Keratinocyte (primary cell): ENCODE results near the gene GLRX2. TPM values are rescaled to one million over a fixed set of nuclear protein-coding genes. Genes with fewer than 3 reads are reported as not detected.

ENCODE experiments used
- DNase-seq: peaks from one replicate; pipeline ENCODE4 v3.0.0-alpha.2; 2011; ENCODE audit warnings: low read depth, missing footprints, low spot score
- FAIRE-seq: peaks from 2 replicates; lab custom pipeline; 2011; peaks lifted over from hg19 to GRCh38; lab: Jason Lieb, UNC
- H2AFZ ChIP-seq: 2 replicates; pipeline ENCODE4 v1.6.0; 2012; ENCODE audit warnings: low read length, control low read depth, inconsistent platforms; ENCODE audit not compliant: control insufficient read depth
- H3K27ac ChIP-seq: 2 replicates; pipeline ENCODE4 v1.5.1; 2011; ENCODE audit warnings: low read length; ENCODE audit not compliant: control insufficient read depth, insufficient read depth
- H3K27me3 ChIP-seq: 3 replicates; pipeline ENCODE4 v1.6.0; 2011; ENCODE audit warnings: low read length; ENCODE audit not compliant: control insufficient read depth, insufficient read depth; ENCODE audit errors: extremely low read depth
- H3K36me3 ChIP-seq, 2 experiments: 2 replicates in 1 of 2; 3 replicates in 1 of 2; pipeline ENCODE4 v1.5.1; 2011; ENCODE audit warnings: low read length in 2 of 2, mild to moderate bottlenecking in 1 of 2; ENCODE audit not compliant: control insufficient read depth in 2 of 2, insufficient read depth in 2 of 2; ENCODE audit errors: extremely low read depth in 1 of 2
- H3K4me1 ChIP-seq: 3 replicates; pipeline ENCODE4 v1.5.1; 2011; ENCODE audit warnings: low read length; ENCODE audit not compliant: control insufficient read depth, insufficient read depth; ENCODE audit errors: extremely low read depth
- H3K4me2 ChIP-seq: 3 replicates; pipeline ENCODE4 v1.6.0; 2011; ENCODE audit warnings: low read depth, low read length; ENCODE audit not compliant: control insufficient read depth, insufficient read depth; ENCODE audit errors: extremely low read depth
- H3K4me3 ChIP-seq, 3 experiments: fragments of 200-600 bp in 1 of 3; sonication (generic) in 1 of 3; 2 replicates in 2 of 3; 3 replicates in 1 of 3; pipeline ENCODE4 v1.5.1; 2011 to 2016; ENCODE audit warnings: low read length in 3 of 3, mild to moderate bottlenecking in 3 of 3, control low read depth in 2 of 3, inconsistent platforms in 1 of 3, low read depth in 1 of 3, mixed read lengths in 1 of 3, mixed run types in 1 of 3, moderate library complexity in 1 of 3; ENCODE audit not compliant: control insufficient read depth in 2 of 3, insufficient read depth in 2 of 3; ENCODE audit errors: extremely low read depth in 1 of 3
- H3K79me2 ChIP-seq: 2 replicates; pipeline ENCODE4 v1.6.0; 2012; ENCODE audit warnings: low read length; ENCODE audit not compliant: control insufficient read depth, insufficient read depth
- H3K9ac ChIP-seq: 3 replicates; pipeline ENCODE4 v1.6.0; 2011; ENCODE audit warnings: low read length; ENCODE audit not compliant: control insufficient read depth, insufficient read depth; ENCODE audit errors: extremely low read depth
- H3K9me1 ChIP-seq: 3 replicates; pipeline ENCODE4 v1.6.0; 2011; ENCODE audit warnings: low read length; ENCODE audit not compliant: control insufficient read depth, insufficient read depth; ENCODE audit errors: extremely low read depth
- H3K9me3 ChIP-seq: 2 replicates; pipeline ENCODE4 v1.5.1; 2012; ENCODE audit warnings: low read depth, low read length; ENCODE audit not compliant: control insufficient read depth
- H4K20me1 ChIP-seq: 3 replicates; pipeline ENCODE4 v1.6.0; 2011; ENCODE audit warnings: low read length; ENCODE audit not compliant: control insufficient read depth, insufficient read depth; ENCODE audit errors: extremely low read depth
- CTCF ChIP-seq, 3 experiments: IDR thresholded peaks in 1 of 3; conservative IDR thresholded peaks in 1 of 3; optimal IDR thresholded peaks in 1 of 3; 2 replicates in 2 of 3; 3 replicates in 1 of 3; pipeline versions ENCODE3 to v1.5.1; 2011; ENCODE audit warnings: low read length in 3 of 3, mild to moderate bottlenecking in 3 of 3, moderate library complexity in 2 of 3, control low read depth in 1 of 3, inconsistent platforms in 1 of 3; ENCODE audit not compliant: insufficient read depth in 2 of 3; ENCODE audit errors: extremely low read depth in 1 of 3
- EZH2 ChIP-seq: IDR thresholded peaks from one replicate; pipeline ENCODE4 v1.6.1; 2012; ENCODE audit warnings: inconsistent platforms, mild to moderate bottlenecking, low read length, moderate library complexity
- dilution Hi-C: fragments of 300-500 bp; cut with MboI; formaldehyde crosslinking; loops from one replicate; pipeline ENCODE4 v1.7.0; 2020; ENCODE audit warnings: low sequenced_read_pairs; ENCODE audit not compliant: extremely low pct_ligation_motif_present
- polyA plus RNA-seq, 5 experiments: library from polyadenylated mRNA; depleted of rRNA in 3 of 5; stranded (reverse) in 3 of 5; stranded (forward) in 1 of 5; unstranded in 1 of 5; fragments of >200 nt; gene quantifications; 1 replicate in 1 of 5; 2 replicates in 3 of 5; 3 replicates in 1 of 5; pipeline versions ENCODE4 v1.2.1 to v1.2.3, GENCODE V29; 2011 to 2012; ENCODE audit warnings: missing spikeins in 2 of 5, low read depth in 1 of 5, low replicate concordance in 1 of 5

Gene GLRX2
- polyA plus RNA-seq, 1 donor (not counting 4 experiments of a cell fraction or from before 2014, with no cell fraction given), result 29.2 TPM

- H3K4me3 ChIP-seq, result no peak overlapping the region
- no peak overlapping the region for H3K27ac ChIP-seq
- no peak overlapping the region for H2AFZ ChIP-seq
- H3K4me2 ChIP-seq, result no peak overlapping the region
- dilution Hi-C loops, result no loop called here
- no peak overlapping the region for H3K9ac ChIP-seq
- H3K79me2 ChIP-seq, result no peaks in the 10 kb centered on the region
- no peaks in the 10 kb centered on the region for H3K27me3 ChIP-seq
- H3K4me1 ChIP-seq, result peaks cover 2% of the 10 kb centered on the region
- peak; percentile 5 for FAIRE-seq
- H3K36me3 ChIP-seq, result peaks cover 0 to 9% of the 10 kb centered on the region in 2 experiments
- no peak for DNase-seq
- no peaks in the 10 kb centered on the region for H3K9me1 ChIP-seq
- H3K9me3 ChIP-seq, result no peaks in the 10 kb centered on the region
- no peaks in the 10 kb centered on the region for H4K20me1 ChIP-seq
- TF ChIP-seq EZH2 (no peak), CTCF (optimal IDR thresholded peaks at IDR 0.05 in 1 of 3, IDR thresholded peaks at IDR 0.05 in 1 of 3, conservative IDR thresholded peaks at IDR 0.05 in 1 of 3; ENCODE audit: extremely low read depth in 1 of 3, insufficient read depth in 2 of 3, low read length in 3 of 3) (no peak)
Observed at GRCh38 chr1:193086342-193086741, 18.9 kb downstream of the GLRX2 start.

- dilution Hi-C loops, result no loop called here
- Histone ChIP-seq H3K9ac (no peak overlapping the region), H3K79me2 (no peaks in the 10 kb centered on the region), H3K27me3 (no peaks in the 10 kb centered on the region), H4K20me1 (no peaks in the 10 kb centered on the region), H2AFZ (no peak overlapping the region), H3K4me2 (no peak overlapping the region), H3K4me1 (peaks cover 2% of the 10 kb centered on the region), H3K9me1 (no peaks in the 10 kb centered on the region), H3K36me3 (peaks cover 0 to 9% of the 10 kb centered on the region in 2 experiments), H3K9me3 (no peaks in the 10 kb centered on the region), H3K27ac (no peak overlapping the region), H3K4me3 (no peak overlapping the region)
- no peak for DNase-seq
- TF ChIP-seq CTCF (optimal IDR thresholded peaks at IDR 0.05 in 1 of 3, IDR thresholded peaks at IDR 0.05 in 1 of 3, conservative IDR thresholded peaks at IDR 0.05 in 1 of 3; ENCODE audit: extremely low read depth in 1 of 3, insufficient read depth in 2 of 3, low read length in 3 of 3), result no peak
- TF ChIP-seq EZH2, result no peak
- FAIRE-seq, result no peak
Observed at GRCh38 chr1:193085263-193085662, 20.0 kb downstream of the GLRX2 start.
